Measurements from ENCODE around the gene KRT84. TPM values are rescaled to one million over a fixed set of nuclear protein-coding genes. Genes with fewer than 3 reads are reported as not detected.

Gene KRT84
- total RNA-seq, 1 donor, result not detected

- no peak overlapping the region for H3K4me3 ChIP-seq (ENCODE audit: low read depth, low read length)
- no peak for TF ChIP-seq CTCF (IDR thresholded peaks at IDR 0.05; ENCODE audit: insufficient read depth, low read length)
- no peak for DNase-seq (ENCODE audit: low read depth)
Measured at GRCh38 chr12:52402873-52403540, 17.6 kb upstream of the KRT84 start.

- H3K4me3 ChIP-seq (ENCODE audit: low read depth, low read length), result no peak overlapping the region
- DNase-seq (ENCODE audit: low read depth), result no peak
- TF ChIP-seq CTCF (IDR thresholded peaks at IDR 0.05; ENCODE audit: insufficient read depth, low read length), result no peak
Measured at GRCh38 chr12:52402377-52402776, 16.9 kb upstream of the KRT84 start.

GRCh38 chr12:52401926-52402325, 16.5 kb upstream of the KRT84 start:
- DNase-seq (ENCODE audit: low read depth), result no peak
- TF ChIP-seq CTCF (IDR thresholded peaks at IDR 0.05; ENCODE audit: insufficient read depth, low read length), result no peak
- H3K4me3 ChIP-seq (ENCODE audit: low read depth, low read length), result no peak overlapping the region

- TF ChIP-seq CTCF (IDR thresholded peaks at IDR 0.05; ENCODE audit: insufficient read depth, low read length), result no peak
- H3K4me3 ChIP-seq (ENCODE audit: low read depth, low read length), result no peak overlapping the region
- DNase-seq (ENCODE audit: low read depth), result no peak
Measured at GRCh38 chr12:52401526-52401925, 16.1 kb upstream of the KRT84 start.

- H3K4me3 ChIP-seq (ENCODE audit: low read depth, low read length), result no peak overlapping the region
- TF ChIP-seq CTCF (IDR thresholded peaks at IDR 0.05; ENCODE audit: insufficient read depth, low read length), result no peak
- DNase-seq (ENCODE audit: low read depth), result no peak
Measured at GRCh38 chr12:52400906-52401305, 15.5 kb upstream of the KRT84 start.

- DNase-seq (ENCODE audit: low read depth), result no peak
- H3K4me3 ChIP-seq (ENCODE audit: low read depth, low read length), result no peak overlapping the region
- TF ChIP-seq CTCF (IDR thresholded peaks at IDR 0.05; ENCODE audit: insufficient read depth, low read length), result no peak
Measured at GRCh38 chr12:52399756-52400155, 14.3 kb upstream of the KRT84 start.

- no peak for DNase-seq (ENCODE audit: low read depth)
- TF ChIP-seq CTCF (IDR thresholded peaks at IDR 0.05; ENCODE audit: insufficient read depth, low read length), result no peak
- no peak overlapping the region for H3K4me3 ChIP-seq (ENCODE audit: low read depth, low read length)
Measured at GRCh38 chr12:52398176-52398575, 12.7 kb upstream of the KRT84 start.

Measured in fibroblast of the aortic adventitia (primary cell).